Immature natural killer cell (primary cell): ENCODE data around the gene SCGB1D4. TPM values are rescaled to one million over a fixed set of nuclear protein-coding genes. Genes with fewer than 3 reads are reported as not detected.
"Not testable (repeated sequence)": the region's sequence is repeated elsewhere in the genome, so short reads cannot be mapped to it uniquely, and the experiment has no call there.

Experiments used
- DNase-seq, 3 donors: peaks; one replicate each; pipeline ENCODE4 v3.0.0; 2022; ENCODE audit warnings: mixed read lengths in 1 of 3
- H3K27ac Mint-ChIP-seq, 6 donors: one replicate each; pipeline ENCODE4 v1.8.0; 2020; ENCODE audit warnings: mixed read lengths in 6 of 6, mild to moderate bottlenecking in 5 of 6, inconsistent platforms in 4 of 6, moderate library complexity in 3 of 6
- H3K27me3 Mint-ChIP-seq, 3 donors: one replicate each; pipeline ENCODE4 v1.8.0; 2020 to 2021; ENCODE audit warnings: low read depth in 3 of 3, mild to moderate bottlenecking in 3 of 3, mixed read lengths in 3 of 3, moderate library complexity in 3 of 3, inconsistent platforms in 1 of 3
- H3K36me3 Mint-ChIP-seq, 3 donors: one replicate each; pipeline ENCODE4 v1.8.0; 2020; ENCODE audit warnings: mixed read lengths in 3 of 3, inconsistent platforms in 2 of 3, mild to moderate bottlenecking in 2 of 3
- H3K4me1 Mint-ChIP-seq, 2 donors: one replicate each; pipeline ENCODE4 v1.8.0; 2020; ENCODE audit warnings: inconsistent platforms in 2 of 2, mild to moderate bottlenecking in 2 of 2, mixed read lengths in 2 of 2, moderate library complexity in 1 of 2
- H3K4me3 Mint-ChIP-seq, 5 donors: one replicate each; pipeline ENCODE4 v1.8.0; 2020; ENCODE audit warnings: mild to moderate bottlenecking in 5 of 5, mixed read lengths in 5 of 5, inconsistent platforms in 3 of 5, moderate library complexity in 3 of 5
- H3K9me3 Mint-ChIP-seq, 6 donors: one replicate each; pipeline ENCODE4 v1.8.0; 2020; ENCODE audit warnings: mild to moderate bottlenecking in 6 of 6, mixed read lengths in 6 of 6, inconsistent platforms in 4 of 6, moderate library complexity in 3 of 6
- polyA plus RNA-seq, 3 donors: library from polyadenylated mRNA; unstranded; fragments of 300-500 nt; fragmentation: Illumina TruSeq; gene quantifications; one replicate each; pipeline ENCODE4 v1.2.3, GENCODE V29; 2021

The SCGB1D4 gene, protein sequence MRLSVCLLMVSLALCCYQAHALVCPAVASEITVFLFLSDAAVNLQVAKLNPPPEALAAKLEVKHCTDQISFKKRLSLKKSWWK
- polyA plus RNA-seq = not detected

GRCh38 chr11:62298975-62299374 is at the start of gene SCGB1D4:
Gene SCGB1D4, minus strand, starts transcription at chr11:62299075. Its CDS starts 65 bp downstream, at chr11:62299010.
- Mint-ChIP-seq H3K27ac (no peak within 1 kb of the TSS), H3K27me3 (peaks cover 4 to 17% (median 5%) of the 10 kb centered on the region in 3 donors), H3K4me3 (no peak within 1 kb of the TSS), H3K4me1 (no peaks in the 10 kb centered on the region), H3K36me3 (no peaks in the 10 kb centered on the region), H3K9me3 (peaks cover 0 to 1% (median 0%) of the 10 kb centered on the region in 6 donors)
- no peak for DNase-seq

DNA sequence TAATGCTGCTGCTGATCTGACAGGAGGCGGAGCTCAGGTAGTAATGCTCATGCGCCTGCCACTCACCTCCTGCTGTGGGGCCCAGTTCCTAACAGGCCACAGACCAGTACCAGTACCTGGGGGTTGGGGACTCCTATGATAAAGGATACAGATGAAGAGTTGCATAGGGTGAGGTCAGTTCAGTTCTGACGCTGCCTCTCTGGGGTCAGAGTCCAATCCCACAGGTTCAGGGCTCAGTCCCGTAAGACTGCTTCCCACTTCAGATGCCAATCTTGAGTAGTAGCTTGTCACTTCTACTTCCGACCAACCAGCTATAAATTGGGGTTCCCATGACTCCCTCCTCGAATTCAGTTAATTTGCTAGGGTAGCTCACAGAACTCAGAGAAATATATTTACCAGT is 47.0 kb upstream of the SCGB1D4 start:
- Mint-ChIP-seq H3K36me3 (no peaks in the 10 kb centered on the region), H3K27ac (no peak overlapping the region), H3K9me3 (no peaks in the 10 kb centered on the region), H3K27me3 (peaks cover 0 to 2% (median 1%) of the 10 kb centered on the region in 3 donors), H3K4me1 (no peaks in the 10 kb centered on the region), H3K4me3 (no peak overlapping the region)
- no peak for DNase-seq

GRCh38 chr11:62344210-62344609 is 45.3 kb upstream of the SCGB1D4 start:
- Mint-ChIP-seq H3K4me1 (peaks cover 0 to 12% of the 10 kb centered on the region in 2 donors), H3K9me3 (no peaks in the 10 kb centered on the region), H3K4me3 (no peak overlapping the region), H3K27me3 (peaks cover 0 to 2% (median 1%) of the 10 kb centered on the region in 3 donors), H3K27ac (no peak overlapping the region), H3K36me3 (no peaks in the 10 kb centered on the region)
- DNase-seq = no peak

- H3K9me3 Mint-ChIP-seq, H3K27me3 Mint-ChIP-seq, H3K27ac Mint-ChIP-seq, H3K36me3 Mint-ChIP-seq, DNase-seq, H3K4me3 Mint-ChIP-seq: not testable (repeated sequence)
- peaks cover 0 to 12% of the 10 kb centered on the region in 2 donors for H3K4me1 Mint-ChIP-seq
Measured at GRCh38 chr11:62343646-62344190, 44.8 kb upstream of the SCGB1D4 start.

GRCh38 chr11:62341588-62341987 is 42.7 kb upstream of the SCGB1D4 start:
- Mint-ChIP-seq H3K27me3 (peaks cover 3 to 10% (median 7%) of the 10 kb centered on the region in 3 donors), H3K4me1 (peaks cover 10 to 28% of the 10 kb centered on the region in 2 donors), H3K36me3 (no peaks in the 10 kb centered on the region), H3K27ac (no peak overlapping the region), H3K4me3 (no peak overlapping the region), H3K9me3 (no peaks in the 10 kb centered on the region)
- no peak for DNase-seq

- no peaks in the 10 kb centered on the region for H3K36me3 Mint-ChIP-seq
- H3K4me3 Mint-ChIP-seq = peak overlapping the region in 1 of 5 donors; percentile 14
- H3K4me1 Mint-ChIP-seq = peaks cover 10 to 37% of the 10 kb centered on the region in 2 donors
- peak; percentile 52 to 68 (median 55) for DNase-seq
- peaks cover 5 to 13% (median 12%) of the 10 kb centered on the region in 3 donors for H3K27me3 Mint-ChIP-seq
- H3K9me3 Mint-ChIP-seq = no peaks in the 10 kb centered on the region
- no peak overlapping the region for H3K27ac Mint-ChIP-seq
Measured at GRCh38 chr11:62340269-62340901, 41.5 kb upstream of the SCGB1D4 start.

DNA sequence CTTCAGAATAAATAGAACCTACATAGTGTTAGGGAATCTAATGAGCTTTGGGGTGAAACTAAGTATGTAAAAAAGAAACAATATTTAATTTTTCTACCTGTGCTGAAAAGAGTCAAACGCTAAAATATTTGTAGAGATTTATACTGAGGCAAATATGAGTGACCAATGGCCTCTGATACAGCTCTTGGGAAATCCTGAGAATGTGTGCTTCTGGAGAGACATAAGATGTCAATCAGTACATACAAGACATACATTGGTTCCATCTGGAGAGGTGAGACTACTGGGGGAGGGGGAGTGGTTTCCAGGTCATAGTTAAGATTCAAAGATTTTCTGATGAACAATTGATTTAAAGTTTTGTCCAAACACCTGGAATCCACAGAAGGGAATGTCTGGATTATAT is 39.3 kb upstream of the SCGB1D4 start:
- Mint-ChIP-seq H3K27me3 (peaks cover 5 to 12% (median 12%) of the 10 kb centered on the region in 3 donors), H3K36me3 (no peaks in the 10 kb centered on the region), H3K27ac (peak overlapping the region in 1 of 6 donors; percentile 12)

DNA sequence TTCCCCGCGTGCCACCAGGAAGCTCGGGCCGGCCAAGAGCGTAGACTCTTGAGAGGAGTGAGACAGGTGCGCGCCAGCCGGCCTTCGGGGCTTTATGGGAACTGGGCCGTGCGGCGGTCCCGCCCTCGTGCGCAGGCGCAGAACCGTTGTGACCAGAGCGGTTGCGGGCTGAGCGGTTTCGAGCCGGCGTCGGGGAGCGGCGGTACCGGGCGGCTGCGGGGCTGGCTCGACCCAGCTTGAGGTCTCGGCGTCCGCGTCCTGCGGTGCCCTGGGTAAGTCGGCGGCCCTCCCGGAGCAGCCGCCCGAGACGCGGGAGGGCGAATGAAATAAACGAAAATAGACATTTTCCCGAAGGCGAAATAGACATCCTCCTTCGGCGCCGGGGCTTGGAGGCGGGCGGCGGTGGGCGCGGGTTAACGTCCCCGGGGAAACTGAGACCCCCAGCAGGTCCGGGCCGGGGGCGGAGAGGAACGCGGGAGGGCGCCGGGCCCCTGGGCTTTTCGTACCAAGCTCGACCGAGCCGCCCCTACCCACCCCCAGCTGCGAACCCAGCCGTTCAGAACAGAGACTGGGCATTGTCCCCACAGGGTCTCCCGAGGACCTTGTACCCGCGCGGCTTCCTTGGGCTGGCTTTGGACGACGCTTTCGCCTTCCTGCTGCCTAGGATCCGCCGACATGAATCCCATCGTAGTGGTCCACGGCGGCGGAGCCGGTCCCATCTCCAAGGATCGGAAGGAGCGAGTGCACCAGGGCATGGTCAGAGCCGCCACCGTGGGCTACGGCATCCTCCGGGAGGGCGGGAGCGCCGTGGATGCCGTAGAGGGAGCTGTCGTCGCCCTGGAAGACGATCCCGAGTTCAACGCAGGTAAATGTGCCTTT is 38.7 kb upstream of the SCGB1D4 start, which contains the start of gene ASRGL1:
TSS of gene ASRGL1 (plus strand) at position 146 of the 879 bp plus-strand sequence. CDS start at position 676, 530 bp downstream.
- peaks cover 10 to 37% of the 10 kb centered on the region in 2 donors for H3K4me1 Mint-ChIP-seq
- H3K27me3 Mint-ChIP-seq = peaks cover 5 to 13% (median 12%) of the 10 kb centered on the region in 3 donors
- no peaks in the 10 kb centered on the region for H3K36me3 Mint-ChIP-seq
- H3K9me3 Mint-ChIP-seq = no peaks in the 10 kb centered on the region
- H3K27ac Mint-ChIP-seq = peak within 1 kb of the TSS in 5 of 6 donors; percentile 54 to 76 (median 75)
- DNase-seq = peak; percentile 74 to 78 (median 76)
- peak within 1 kb of the TSS; percentile 86 to 95 (median 89) for H3K4me3 Mint-ChIP-seq

More for the DNA sequence above, 39.3 kb upstream of the SCGB1D4 start:
- DNase-seq = no peak
- Mint-ChIP-seq H3K9me3 (no peaks in the 10 kb centered on the region), H3K4me1 (peaks cover 10 to 37% of the 10 kb centered on the region in 2 donors), H3K4me3 (peak overlapping the region; percentile 86 to 95 (median 89))

DNA sequence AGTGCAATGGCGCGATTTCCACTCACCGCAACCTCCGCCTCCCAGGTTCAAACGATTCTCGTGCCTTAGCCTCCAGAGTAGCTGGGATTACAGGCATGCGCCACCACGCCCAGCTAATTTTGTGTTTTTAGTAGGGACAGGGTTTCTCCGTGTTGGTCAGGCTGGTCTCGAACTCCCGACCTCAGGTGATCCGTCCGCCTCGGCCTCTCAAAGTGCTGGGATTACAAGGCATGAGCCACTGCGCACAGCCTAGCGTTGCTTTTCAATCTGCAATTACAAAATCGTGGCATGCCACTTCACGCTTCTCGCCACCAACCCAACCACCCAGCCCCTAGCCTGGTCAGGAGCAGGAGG is 38.1 kb upstream of the SCGB1D4 start:
- Mint-ChIP-seq H3K4me3 (peak overlapping the region; percentile 86 to 95 (median 89)), H3K27ac (peak overlapping the region in 4 of 6 donors; percentile 62 to 76 (median 75)), H3K4me1 (peaks cover 10 to 37% of the 10 kb centered on the region in 2 donors), H3K27me3 (peaks cover 5 to 17% (median 12%) of the 10 kb centered on the region in 3 donors)
- H3K36me3 Mint-ChIP-seq, DNase-seq, H3K9me3 Mint-ChIP-seq: not testable (repeated sequence)

- DNase-seq = no peak
- Mint-ChIP-seq H3K4me3 (no peak overlapping the region), H3K27ac (no peak overlapping the region), H3K27me3 (peaks cover 7 to 21% (median 11%) of the 10 kb centered on the region in 3 donors), H3K4me1 (peaks cover 10 to 25% of the 10 kb centered on the region in 2 donors), H3K36me3 (no peaks in the 10 kb centered on the region), H3K9me3 (no peaks in the 10 kb centered on the region)
Measured at GRCh38 chr11:62333768-62334167, 34.9 kb upstream of the SCGB1D4 start.

DNA sequence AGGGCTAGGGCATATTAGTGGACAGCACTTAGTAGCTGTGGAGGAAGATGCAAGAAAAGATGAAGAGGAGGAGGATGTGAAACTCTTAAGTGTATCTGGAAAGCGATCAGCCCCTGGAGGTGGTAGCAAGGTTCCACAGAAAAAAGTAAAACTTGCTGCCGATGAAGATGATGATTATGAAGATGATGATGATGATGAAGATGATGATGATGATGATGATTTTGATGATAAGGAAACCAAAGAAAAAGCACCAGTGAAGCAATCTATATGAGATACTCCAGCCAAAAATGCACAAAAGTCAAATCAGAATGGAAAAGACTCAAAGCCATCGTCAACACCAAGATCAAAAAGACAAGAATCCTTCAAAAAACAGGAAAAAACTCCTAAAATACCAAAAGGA is 32.4 kb upstream of the SCGB1D4 start:
- not testable (repeated sequence) for H3K4me3 Mint-ChIP-seq

DNA sequence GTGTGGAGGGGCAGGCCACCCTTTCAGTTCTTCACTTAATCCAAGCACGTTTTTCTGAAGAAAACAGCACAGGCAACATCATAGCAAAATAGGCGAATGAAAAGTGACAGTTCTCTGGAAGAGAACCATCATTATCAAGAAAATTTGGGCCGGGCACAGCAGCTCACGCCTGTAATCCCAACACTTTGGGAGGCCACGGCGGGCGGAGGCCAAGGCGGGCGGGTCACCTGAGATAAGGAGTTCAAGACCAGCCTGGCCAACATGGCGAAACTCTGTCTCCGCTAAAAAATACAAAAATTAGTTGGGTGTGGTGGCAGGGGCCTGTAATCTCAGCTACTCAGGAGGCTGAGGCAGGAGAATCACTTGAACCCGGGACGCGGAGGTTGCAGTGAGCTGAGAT is 28.7 kb upstream of the SCGB1D4 start:
- not testable (repeated sequence) for H3K4me3 Mint-ChIP-seq, H3K9me3 Mint-ChIP-seq, H3K27me3 Mint-ChIP-seq, H3K4me1 Mint-ChIP-seq, H3K27ac Mint-ChIP-seq, H3K36me3 Mint-ChIP-seq, DNase-seq

More for the DNA sequence above, 32.4 kb upstream of the SCGB1D4 start:
- H3K27ac Mint-ChIP-seq, H3K4me1 Mint-ChIP-seq, DNase-seq, H3K9me3 Mint-ChIP-seq, H3K36me3 Mint-ChIP-seq: not testable (repeated sequence)
- peaks cover 2 to 12% (median 3%) of the 10 kb centered on the region in 3 donors for H3K27me3 Mint-ChIP-seq

- H3K4me3 Mint-ChIP-seq, H3K27ac Mint-ChIP-seq, DNase-seq, H3K27me3 Mint-ChIP-seq, H3K4me1 Mint-ChIP-seq, H3K36me3 Mint-ChIP-seq, H3K9me3 Mint-ChIP-seq: not testable (repeated sequence)
Measured at GRCh38 chr11:62326719-62327118, 27.8 kb upstream of the SCGB1D4 start.

DNA sequence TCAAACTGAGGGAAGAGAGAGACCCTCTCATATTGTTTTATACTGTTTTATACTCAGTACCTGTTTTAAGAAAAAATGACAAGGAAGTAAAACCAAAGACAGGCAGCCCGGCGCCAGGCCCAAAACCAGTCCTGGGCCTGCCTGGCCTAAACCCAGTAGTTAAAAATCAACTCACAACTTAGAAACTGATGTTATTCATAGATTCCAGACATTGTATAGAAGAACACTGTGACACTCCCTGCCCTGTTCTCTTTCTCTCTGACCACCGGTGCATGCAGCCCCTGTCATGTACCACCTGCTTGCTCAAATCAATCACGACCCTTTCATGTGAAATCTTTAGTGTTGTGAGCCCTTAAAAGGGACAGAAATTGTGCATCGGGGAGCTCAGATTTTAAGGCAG is 26.9 kb upstream of the SCGB1D4 start:
- H3K9me3 Mint-ChIP-seq, H3K27ac Mint-ChIP-seq, H3K27me3 Mint-ChIP-seq: not testable (repeated sequence)

More for the DNA sequence above, 26.9 kb upstream of the SCGB1D4 start:
- not testable (repeated sequence) for H3K4me1 Mint-ChIP-seq, H3K36me3 Mint-ChIP-seq, DNase-seq, H3K4me3 Mint-ChIP-seq
